NCI-H748 (cell line): ENCODE data around the gene CEP55.
"Not testable (repeated sequence)": the region's sequence is repeated elsewhere in the genome, so short reads cannot be mapped to it uniquely, and the experiment has no call there.

Experiments
- DNase-seq: peaks from one replicate; lab custom pipeline; 2025; ENCODE audit not compliant: unreplicated experiment; lab: John Stamatoyannopoulos, UW

The CEP55 gene

DNA sequence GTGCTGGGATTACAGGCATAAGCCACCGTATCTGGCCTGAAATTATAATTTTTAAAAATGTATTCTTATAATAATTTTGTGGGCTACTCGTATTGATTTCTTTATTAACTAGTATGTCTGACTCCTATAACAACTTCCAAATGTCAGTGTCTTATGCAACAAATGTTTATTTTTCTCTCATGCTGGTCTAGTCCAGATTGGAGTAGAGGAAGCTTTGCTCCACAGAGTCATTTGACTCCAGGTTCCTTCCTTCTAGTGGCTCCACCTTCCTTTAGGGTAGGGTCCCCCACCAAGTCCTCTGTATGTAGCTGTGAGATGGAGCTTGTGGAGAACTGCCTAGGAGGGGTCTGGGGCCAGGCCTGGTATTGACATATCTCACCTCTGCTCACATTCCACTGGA, 8.7 kb downstream of the CEP55 start:
- DNase-seq: no peak

DNA sequence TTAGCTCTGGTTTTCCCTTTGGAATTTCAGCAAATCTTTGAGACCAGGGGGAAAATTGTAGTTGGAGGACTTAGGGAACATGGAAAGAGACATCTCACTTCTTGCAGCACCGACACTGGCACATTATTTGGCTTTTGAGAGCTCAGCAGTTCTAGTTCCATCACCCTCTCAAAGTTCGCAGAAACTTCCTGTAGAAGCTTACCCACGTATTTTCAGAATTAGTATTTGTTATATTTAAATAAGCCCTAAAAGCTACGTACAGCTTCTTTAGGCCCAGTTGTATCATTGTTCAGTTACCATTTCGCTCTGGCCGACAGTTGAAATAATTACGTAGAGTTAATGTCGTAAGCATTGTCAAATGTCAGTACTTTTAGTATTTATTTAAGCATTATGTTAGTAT, 13.4 kb downstream of the CEP55 start:
- no peak for DNase-seq

DNA sequence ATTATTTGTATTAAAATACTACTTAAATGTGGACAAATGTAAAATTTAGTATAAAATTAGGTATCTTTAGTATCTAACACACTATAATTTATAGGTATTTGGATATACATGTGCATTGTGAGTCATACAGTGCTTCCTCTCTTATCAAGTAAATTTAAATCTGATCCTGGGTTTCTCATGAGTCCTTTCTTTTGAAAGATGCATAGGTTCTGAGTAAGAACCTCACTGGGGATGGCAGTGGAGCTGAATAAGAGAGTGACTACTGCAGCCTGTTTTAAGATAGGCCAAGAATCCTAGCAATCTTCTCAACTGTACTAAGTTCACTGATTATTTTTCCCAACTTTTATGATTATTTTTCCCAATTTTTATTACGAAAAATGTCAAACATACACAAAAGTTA, 16.2 kb downstream of the CEP55 start:
- no peak for DNase-seq

DNA sequence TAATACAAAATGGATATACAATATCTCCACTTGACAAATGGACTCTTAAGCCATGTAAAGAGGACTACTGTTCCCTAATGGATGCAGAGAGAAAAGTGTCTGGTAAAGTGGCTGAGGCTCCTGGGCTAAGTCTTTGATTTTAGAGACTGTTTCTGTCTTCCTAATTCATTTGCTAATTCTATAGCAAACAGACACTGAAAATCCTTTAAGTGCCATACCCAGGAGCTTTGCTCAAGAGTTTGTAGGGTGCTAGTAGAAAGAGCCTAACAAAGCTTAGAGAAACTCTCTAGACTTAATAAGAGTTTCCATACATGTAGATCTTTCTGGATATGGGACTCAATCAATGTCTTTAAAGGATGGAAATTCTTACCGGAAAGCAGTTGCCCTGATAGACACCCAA, 16.7 kb downstream of the CEP55 start:
- no peak for DNase-seq

DNA sequence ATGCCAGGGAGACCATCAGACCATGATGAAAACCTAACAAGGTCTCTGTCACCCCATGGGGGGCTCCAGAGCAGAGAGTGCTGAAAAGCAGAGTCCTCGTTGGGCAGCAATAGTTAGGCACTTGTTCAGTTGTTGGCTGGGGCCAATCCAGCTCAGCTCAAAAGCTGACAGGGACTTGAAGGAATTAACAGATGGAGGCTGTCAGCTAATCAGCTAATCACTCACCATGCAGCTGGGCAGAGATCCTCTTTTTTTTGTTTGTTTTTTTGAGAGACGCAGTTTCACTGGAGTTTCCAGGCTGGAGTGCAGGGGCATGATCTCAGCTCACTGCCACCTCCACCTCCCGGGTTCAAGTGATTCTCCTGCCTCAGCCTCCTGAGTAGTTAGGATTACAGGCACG, 18.1 kb downstream of the CEP55 start:
- DNase-seq: no peak

DNA sequence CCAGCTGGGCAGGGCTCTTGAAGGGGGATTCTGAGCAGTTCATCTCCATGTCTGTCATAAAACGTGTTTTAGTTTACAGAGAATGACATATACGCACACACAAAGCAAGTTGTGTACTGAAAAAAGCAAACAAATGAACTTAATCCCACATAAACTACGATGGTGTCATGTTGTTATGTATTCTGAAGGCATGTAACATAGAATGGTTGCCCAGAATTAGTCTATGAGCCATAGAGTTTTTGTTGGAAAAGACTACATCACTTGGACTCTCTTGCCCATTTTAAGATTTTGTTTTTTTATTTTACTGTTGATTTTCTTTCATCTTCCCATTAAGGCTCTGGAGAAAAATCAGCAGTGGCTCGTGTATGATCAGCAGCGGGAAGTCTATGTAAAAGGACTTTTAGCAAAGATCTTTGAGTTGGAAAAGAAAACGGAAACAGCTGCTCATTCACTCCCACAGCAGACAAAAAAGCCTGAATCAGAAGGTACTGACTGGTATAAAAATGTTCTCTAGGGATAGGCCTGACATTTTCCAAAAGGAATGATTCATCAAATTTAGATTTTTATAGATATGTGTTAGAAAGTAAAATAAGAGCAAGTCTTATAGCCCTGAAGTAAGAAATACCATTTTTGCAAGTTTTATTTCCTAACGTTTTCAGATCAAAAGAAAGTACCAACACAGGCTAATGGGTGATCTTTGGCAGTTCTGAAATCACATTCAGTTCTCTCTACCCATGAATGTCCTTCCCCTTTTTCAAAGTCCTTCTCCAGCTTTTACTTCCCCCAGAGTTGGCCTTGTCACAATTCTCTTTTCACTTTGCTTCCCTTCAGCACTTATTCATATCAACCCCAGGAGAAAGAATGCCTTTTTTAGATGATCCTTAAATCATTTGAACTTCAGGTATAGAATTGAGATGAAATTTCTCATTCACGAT, 18.9 kb downstream of the CEP55 start:
- no peak for DNase-seq

DNA sequence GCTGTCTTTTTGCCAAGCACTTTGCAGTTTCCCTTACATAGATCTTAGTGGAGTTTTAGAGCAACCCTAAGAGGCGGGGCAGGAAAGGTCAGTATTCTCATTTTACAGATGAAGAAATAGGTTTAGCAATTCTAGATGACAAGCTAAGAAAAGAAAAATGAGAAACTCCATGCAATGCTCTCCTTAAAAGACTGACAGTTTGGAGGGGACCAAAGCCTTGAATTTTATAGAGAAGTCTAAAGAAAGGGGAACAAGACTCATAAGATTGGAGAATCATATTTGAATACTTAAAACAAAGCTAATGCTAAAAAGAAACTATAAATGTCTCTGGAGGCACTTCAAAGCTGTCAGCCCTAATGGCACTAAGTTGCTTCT, 19.6 kb downstream of the CEP55 start:
- no peak for DNase-seq

DNA sequence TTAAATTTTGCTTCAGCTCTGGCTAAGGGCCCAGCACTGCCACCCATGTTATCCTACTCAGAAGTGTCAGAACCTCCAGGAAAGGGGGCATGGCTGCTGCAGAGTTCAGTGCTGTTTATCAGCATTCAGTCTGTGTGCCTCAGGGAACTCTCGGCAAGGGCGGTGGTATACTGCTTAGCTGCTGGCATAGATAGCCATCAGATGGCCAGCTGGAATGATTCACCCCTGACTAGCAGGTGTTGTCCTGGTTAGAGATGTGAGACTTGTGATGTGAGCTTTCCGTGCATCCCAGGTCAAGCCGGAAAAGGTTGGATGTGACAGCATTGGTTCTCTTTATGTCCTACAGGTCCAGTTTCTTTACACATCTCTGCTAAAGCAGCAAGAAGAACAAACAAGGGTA, 22.1 kb downstream of the CEP55 start:
- DNase-seq: no peak

DNA sequence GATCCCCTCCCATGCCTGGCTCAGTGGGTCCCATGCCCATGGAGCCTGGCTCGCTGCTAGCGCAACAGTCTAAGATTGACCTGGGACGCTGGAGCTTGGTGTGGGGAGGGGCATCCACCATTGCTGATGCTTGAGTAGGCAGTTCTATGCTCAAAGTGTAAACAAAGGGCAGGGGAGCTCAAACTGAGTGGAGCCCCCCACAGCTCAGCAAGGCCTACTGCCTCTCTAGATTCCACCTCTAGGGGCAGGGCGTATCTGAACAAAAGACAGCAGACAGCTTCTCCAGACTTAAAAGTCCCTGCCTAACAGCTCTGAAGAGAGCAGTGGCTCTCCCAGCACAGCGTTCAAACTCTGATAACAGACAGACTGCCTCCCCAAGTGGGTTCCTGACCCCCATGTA, 38.9 kb downstream of the CEP55 start:
- DNase-seq: no peak

DNA sequence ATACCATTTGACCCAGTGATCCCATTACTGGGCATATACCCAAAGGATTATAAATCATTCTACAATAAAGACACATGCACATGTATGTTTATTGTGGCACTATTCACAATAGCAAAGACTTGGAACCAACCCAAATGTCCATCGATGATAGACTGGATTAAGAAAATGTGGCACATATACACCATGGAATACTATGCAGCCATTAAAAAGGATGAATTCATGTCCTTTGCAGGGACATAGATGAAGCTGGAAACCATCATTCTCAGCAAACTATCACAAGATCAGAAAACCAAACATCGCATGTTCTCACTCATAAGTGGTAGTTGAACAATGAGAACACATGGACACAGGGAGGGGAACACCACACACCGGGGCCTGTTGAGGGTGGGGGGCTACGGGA, 44.5 kb downstream of the CEP55 start:
- DNase-seq: not testable (repeated sequence)

DNA sequence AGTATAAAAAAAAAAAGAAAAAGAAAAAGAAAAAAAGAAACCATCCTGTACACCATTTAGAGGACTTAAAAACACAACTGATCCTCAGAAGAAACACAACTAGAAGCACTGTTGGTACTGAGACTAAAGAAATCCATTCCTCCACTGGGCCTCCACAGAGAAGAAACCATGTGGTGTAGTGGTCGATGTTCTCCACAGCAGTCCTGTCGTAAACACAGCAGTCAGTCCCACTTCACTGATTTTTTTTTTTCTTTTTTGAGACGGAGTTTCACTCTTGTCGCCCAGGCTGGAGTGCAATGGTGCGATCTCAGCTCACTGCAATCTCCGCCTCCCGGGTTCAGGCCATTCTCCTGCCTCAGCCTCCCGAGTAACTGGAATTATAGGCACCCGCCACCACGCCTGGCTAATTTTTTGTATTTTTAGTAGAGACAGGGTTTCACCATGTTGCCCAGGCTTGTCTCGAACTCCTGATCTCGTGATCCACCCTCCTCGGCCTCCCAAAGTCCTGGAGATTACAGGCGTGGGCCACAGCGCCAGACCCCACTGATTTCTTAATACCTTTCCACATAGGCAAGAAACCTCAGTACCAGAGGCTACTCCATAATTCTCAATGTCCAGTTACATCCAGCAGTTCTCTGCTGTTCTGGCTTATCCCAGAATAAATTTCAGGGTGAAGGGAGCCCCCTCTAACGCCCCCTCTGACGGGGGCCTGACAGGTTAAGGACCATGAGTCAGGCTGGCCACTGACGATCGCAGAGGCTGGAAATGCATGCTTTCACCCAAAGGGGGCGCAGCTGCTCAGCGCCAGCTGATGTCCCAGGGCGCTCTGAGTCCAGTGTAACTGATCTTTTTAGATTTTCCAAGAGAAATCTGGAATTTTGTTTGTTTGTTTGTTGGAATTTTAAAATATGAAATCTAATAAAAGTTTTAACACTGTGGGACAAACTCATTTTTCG, 45.3 kb downstream of the CEP55 start:
- no peak for DNase-seq

DNA sequence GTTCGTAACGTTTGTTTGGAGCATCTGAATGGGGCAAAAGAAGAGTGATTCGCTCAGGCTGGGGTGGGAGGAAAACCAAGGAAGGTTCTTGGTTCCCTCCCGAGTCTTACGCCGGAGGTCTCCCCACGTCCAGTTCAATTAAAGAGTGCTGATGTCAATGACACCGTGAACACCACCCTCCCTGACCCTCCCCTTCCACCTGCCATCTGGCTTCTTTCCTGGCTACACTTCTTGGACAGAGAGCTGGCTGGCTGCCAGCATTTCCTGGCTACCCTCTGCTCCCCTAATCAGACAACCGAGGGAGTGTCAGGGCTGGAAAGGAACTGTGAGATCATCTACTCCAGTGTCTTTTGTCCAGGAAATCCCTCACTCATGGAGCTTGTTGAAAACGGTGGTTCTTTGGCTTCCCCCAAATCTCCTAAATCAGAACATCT, 46.0 kb downstream of the CEP55 start:
- DNase-seq: peak; percentile 85

DNA sequence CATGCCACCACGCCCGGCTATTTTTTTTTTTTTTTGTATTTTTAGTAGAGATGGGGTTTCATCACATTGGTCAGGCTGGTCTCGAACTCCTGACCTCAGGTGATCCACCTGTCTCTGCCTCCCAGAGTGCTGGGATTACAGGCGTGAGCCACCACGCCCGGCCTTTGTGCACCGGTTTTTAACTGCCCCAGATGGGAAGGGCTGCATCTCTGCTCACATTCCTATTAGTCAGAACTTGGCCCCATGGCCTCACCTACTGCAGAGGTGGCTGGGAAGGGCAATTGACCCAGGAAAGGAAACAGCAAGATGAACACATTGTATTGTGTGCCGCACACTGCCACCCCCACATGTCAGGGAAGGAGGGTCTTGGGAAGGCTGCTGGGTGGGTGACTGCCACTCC, 50.6 kb downstream of the CEP55 start:
- not testable (repeated sequence) for DNase-seq

DNA sequence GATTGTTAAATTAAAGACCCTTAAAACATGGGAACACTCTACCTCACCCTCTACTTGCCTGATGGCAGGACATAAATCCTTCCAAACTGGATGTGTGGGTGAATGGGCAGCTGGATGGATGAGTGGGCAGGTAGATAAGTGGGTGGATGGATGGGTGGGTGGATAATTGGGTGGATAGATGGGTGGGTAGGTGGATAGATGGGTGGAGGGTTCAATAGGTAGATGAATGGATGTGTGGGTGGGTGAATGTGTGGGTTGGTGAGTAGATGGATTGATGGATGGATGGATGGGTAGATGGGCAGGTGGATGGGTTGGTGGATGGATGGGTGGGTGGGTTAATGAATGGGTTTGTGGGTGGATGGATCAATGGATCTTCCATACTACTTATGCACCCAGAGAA, 51.1 kb downstream of the CEP55 start:
- no peak for DNase-seq

DNA sequence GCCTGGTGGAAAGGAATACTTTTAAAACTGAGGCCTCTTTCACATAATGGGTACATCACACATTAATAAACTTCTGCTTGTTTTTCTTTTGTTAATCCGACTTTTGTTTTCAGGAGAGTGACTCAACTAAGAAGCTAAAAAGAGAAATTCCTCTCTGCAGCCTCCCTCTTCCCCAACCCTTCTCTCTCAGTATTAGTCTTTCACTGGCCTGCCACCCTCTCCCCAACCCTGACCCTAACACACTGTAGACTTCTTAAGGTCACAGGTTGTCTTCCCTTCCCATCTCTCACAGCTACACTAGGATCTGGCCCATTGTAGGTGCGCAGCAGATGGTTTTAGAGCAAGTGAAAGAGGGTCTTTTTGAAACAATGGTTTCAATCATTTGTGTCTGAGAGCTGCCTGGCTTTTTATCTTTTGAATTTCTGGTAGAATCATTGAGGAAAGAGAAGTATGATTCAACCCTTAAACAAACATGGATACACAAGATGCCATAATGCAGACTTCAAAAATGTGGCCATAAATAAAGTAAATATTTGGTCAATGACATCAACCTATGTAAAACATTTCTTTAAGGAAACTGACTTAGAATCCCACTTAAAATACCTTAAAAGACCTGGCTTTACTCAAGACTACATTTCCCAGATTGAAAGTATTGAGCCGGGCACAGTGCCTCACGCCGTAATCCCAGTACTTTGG, 52.1 kb downstream of the CEP55 start:
- no peak for DNase-seq

DNA sequence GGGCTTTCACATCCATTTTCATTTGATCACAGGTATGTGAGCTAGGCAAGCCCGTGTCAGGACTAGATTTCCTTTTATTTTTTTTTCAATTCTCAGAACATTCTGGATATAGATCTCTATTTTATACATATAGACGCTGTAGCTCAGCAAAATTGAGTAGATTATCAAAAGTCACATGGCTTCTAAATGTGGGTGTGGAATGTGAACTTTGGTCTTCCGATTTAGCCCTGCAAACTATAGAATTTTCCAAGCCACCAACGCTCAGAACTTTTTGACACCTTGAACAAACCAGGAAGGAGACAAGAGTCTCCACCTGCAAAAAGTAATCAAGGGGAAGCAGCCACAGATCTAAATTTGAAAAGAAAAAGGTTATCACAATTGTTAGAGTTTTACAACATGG, 54.2 kb downstream of the CEP55 start:
- DNase-seq: no peak

DNA sequence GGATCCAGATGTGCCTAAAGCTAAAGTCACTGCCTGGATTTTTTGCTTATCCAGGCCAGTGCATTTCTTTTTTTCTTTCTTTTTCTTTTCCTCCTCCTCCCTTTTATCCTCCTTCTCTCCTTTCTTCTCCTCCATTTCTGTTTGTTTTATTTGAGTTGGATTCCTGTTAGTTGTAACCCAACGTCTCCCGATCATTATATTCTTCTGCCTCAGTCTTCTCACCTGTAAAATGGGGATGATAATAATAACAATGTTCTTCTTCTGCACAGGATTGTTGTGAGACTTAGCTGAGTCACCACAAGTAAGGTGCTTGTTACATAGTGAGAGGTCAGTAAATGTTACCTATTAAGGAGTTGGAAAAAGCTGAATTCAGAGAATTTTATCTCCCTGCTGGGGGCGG, 56.4 kb downstream of the CEP55 start:
- DNase-seq: no peak

DNA sequence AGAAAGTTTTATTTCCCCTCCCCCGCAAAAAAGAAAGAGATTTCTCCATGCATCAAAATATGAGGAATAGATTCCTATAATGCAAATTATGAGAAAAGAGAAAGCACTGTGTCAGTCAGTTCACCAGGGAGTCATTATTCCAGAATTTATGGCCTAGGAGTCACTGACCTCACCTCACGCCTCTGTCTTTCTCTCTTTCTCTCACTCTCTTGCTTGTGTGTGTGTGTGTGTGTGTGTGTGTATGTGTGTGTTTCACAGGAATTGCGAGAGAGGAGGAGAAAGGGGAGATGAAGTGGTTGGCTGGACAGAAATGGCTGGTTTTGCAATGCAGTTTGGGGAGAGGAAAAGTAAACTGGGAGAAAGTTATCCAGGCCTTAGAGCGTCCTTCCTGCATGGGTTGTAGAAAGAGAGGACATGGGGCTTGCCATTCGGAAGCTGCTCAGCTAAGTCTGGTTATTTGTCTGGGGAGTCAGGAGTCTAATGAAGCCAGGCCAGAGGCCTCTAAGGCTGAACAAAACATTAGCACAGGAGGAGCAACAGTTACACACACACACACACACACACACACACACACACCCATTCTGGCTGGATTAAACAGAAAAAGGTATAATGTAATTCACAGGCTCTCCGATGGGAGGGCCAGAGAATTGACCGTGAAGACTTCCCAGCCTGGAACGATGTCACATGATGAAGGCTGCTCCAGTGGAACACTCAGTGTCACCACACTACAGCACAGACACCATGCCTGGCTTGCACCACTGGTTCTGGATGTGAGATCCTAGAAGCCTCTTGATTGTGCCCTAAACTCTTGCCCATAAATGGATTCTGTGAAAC, 57.3 kb downstream of the CEP55 start:
- DNase-seq: no peak

DNA sequence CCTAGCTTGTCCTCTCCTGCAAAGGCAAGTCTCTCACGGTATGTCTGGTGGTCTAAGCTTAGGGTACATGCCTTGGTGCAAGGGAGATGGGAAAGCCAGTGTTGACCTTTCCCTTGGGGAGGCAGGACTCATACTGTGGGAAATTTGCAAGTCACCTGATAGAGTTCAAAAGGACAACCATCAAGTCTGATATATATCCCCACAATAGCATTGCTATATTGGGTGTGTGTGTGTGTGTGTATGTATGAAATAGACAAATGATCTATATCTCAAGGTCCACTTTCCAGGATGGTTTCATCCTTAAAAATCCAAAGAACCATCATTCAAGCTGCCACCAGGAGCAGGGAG, 57.9 kb downstream of the CEP55 start:
- no peak for DNase-seq

DNA sequence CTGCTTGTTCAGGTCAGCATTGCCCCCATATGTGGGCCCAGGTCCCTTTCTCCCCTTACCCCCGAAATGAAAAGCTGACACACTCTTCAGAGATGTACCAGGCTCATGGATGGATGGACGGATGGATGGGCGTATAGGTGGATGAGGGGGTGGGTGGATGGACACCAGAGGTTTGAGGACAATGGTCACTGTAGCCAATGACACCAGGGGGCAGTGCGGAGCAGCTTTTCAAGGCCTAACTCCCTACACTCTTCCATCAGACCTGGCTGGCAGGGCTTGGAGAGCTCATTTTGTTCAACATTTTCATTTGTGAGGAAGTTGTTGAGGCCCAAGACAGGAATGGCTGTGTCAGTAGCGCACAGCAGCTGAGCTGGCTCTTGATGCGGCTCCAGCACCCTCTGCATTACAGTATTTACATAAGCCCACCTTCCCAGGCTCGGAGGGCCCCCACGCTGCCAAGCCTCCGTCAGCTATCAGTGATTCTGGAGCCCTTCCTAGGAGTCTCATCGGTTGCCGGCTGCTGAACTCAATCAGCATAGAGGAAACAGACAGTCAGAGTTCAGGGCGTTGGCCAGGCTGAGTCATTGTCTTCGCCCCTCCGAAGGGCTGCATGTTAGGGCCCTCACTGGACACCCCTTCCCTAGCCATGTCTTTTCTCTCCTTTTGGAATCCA, 58.5 kb downstream of the CEP55 start:
- peak; percentile 59 for DNase-seq
